Fibroblast of skin of right biceps (primary cell): Measurements from ENCODE around the gene LCE1D.
A peak's percentile ranks its signal among the peaks of the same experiment; 100 is the strongest.

Experiments
- DNase-seq: peaks from one replicate; pipeline ENCODE4 v3.0.0-alpha.2; 2013

The LCE1D gene, protein sequence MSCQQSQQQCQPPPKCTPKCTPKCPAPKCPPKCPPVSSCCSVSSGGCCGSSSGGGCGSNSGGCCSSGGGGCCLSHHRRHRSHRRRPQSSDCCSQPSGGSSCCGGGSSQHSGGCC

DNA sequence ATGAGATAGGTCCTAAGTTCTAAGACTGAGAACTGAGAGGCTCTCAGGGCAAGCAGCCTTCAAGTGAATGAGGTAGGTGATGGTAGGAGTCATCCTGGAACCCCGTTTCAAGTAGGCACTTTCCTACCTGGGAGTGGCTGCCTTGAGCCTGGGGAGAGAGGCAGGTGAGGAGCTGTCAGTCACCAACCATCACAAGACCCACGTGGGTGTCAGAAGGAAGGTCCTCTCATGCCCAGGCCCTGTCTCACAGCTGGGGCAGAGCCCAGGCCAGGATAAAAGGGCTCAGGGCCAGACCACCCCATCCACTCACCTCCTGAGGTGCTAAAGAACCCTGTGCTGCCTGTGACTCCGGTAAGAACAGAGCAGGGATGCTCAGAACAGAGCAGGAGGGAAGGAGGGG is at the start of gene LCE1D:
TSS of gene LCE1D (plus strand) at position 301 of the 400 bp plus-strand sequence. CDS start 1,074 bp downstream, outside the sequence.
- no peak for DNase-seq

DNA sequence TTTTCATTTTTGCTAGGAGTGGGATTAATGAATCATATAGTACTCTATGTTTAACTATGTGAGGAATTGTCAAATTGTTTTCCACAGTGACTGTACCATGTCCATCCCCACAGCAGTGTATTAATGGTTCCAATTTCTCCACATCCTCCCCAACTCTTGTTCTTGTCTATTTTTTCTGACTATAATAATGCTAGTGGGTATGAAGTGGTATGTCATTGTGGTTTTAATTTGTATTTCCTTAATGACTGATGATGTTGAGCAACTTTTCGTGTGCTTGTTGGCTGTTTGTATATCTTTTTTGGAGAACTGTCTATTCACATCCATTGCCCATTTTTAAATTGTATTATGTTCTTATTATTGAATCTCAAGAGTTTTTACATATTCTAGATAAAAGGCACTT is 48.7 kb upstream of the LCE1D start:
- DNase-seq = peak; percentile 15

DNA sequence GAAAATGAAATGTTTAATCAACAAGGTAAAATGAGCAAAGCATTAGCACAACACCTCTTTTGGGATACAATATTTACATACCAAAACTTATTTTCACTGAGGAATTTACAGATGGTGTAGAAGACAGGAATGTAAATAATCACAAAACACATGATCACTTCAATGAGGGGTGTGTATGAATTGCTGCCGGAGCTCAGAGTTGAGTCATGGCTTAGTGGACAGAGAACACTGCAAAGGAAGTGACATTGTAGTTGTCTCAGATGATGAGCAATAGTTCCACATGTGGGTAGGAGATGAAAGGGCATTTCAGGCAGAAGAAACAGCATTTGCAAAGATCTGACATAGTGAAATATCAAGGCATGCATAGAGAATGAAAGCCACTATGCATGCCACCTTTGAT is 44.3 kb upstream of the LCE1D start:
- DNase-seq = peak; percentile 58

DNA sequence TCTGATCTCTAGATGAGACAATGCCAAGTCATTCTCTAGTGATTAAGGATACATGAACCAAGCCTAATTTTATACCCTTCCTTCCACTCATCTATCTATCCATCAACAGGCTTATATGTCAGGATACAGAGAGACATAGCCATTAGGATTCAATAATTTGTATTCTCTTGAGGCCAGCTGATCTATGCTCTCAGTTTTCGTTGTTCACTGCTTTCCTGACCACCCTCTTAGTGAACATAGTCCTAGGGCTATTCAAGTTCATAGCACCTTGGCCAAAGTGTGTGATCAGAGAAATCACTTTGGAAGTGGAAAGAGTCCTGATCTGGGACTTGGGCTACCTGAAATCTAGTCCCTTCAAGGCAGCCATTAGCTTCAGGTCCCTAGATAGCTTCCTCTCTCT is 42.9 kb upstream of the LCE1D start:
- no peak for DNase-seq

DNA sequence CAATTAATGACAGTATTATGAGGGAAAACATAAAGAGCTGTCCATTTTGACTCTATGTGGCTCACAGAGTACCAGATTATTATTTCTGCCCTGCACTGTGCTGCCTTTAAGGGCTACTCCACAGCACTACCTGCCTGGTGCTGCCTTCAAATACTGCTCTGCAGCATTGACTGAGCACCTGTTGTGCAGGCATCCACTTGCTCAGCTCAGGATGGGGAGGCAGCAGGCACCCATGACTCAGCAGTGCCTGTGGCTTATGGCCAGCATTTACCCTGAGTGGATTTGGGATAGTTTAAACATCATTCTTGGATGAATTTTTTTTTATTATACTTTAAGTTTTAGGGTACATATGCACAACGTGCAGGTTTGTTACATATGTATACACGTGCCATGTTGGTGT is 39.6 kb upstream of the LCE1D start:
- no peak for DNase-seq

DNA sequence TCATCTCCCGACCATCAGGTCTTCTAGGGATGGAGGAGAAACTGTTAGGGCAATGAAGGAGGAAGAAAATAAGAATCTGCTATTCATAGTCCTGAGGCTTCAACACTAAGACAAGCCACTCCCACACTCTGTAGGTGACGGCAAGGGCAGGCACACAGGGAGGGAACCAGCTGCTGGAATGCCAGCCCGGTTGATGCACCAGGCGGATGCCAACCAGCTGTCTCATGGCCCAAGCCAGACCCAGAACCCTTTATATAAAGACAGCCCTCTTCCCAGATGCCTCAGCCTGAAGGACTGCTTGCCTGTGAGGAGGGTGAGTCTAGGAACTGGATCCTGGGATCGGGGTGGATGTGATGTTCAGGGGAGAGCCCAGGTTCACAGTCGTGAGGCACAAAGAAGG is 38.8 kb upstream of the LCE1D start, which contains the start of gene KPRP:
TSS of gene KPRP (plus strand) at position 279 of the 400 bp plus-strand sequence. CDS start 1,564 bp downstream, outside the sequence.
- DNase-seq = no peak

DNA sequence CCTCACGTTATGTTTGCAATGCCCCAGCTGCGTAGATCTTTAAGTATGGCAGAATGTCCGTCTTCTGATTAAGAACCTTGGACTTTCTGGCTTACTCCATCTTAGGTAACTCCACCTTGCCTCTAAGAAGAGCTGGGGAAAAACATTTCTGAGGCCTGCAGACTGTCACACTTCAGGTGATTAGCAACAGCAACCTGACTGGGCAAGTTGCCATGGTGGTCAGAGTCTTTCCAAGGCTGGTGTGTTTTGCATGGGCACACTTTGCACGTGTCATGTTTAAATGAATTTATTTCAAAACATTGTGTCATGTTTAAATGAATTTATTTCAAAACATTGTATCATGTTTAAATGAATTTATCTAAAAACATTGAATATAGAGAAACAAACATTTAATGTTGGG is 37.9 kb upstream of the LCE1D start:
- no peak for DNase-seq

DNA sequence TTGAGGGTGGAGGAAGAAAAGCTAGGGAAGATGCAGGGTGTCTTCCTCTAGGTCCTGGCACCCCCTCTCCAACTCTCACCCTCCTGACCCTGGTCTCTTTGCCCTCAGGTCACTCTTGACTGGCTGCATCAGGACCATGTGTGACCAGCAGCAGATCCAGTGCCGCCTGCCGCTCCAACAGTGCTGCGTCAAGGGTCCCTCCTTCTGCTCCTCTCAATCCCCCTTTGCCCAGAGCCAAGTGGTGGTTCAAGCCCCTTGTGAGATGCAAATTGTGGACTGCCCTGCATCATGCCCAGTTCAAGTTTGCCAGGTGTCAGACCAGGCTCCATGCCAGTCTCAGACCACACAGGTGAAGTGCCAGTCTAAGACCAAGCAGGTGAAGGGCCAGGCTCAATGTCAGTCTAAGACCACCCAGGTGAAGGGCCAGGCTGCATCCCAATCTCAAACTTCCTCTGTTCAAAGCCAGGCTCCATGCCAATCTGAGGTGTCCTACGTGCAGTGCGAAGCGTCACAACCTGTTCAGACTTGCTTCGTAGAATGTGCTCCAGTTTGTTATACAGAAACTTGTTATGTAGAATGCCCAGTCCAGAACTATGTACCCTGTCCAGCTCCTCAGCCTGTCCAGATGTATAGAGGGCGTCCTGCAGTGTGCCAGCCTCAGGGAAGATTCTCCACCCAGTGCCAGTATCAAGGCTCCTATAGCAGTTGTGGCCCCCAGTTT is 36.9 kb upstream of the LCE1D start:
- DNase-seq = no peak

DNA sequence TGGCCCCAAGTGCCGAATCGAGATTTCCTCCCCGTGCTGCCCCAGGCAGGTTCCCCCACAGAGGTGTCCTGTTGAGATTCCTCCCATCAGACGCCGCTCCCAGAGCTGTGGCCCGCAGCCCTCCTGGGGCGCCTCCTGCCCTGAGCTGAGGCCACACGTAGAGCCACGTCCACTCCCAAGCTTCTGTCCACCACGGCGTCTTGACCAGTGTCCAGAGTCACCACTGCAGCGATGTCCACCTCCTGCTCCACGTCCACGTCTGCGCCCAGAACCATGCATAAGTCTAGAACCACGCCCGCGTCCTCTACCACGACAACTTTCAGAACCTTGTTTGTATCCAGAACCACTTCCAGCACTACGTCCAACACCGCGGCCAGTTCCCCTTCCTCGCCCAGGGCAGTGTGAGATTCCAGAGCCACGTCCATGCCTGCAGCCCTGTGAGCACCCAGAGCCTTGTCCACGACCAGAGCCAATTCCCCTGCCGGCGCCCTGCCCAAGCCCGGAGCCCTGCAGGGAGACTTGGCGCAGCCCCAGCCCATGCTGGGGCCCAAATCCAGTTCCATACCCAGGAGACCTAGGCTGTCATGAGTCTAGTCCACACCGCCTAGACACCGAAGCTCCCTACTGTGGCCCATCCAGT is 35.9 kb upstream of the LCE1D start:
- DNase-seq = no peak

DNA sequence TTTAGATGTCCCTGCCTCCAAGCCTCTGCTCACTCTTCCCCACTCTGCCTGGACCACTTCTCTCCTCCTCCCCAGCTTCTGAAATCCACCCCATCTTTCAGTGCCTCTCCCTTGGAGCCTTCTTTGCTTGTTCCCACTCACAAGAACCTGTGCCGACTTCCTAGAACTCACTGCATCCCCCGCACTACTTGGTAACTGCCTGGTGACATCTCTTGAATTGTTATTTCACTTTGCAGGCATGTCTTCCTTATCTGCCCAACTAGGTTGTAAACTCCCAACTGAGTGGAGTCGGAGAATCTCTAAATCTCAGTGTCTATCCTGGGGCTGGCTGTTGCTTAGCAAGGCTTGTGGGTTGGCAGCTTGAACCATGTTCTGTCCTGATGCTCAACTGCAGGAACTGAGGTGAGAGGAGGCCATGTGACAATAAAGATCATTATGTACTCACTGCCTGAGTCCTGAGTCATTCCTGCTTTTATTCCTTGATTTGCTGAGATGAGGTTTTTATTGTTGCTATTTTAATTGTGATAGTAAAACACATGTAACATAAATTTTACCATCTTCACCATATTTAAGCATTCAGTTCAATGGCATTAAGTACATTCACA is 34.8 kb upstream of the LCE1D start:
- DNase-seq = no peak

DNA sequence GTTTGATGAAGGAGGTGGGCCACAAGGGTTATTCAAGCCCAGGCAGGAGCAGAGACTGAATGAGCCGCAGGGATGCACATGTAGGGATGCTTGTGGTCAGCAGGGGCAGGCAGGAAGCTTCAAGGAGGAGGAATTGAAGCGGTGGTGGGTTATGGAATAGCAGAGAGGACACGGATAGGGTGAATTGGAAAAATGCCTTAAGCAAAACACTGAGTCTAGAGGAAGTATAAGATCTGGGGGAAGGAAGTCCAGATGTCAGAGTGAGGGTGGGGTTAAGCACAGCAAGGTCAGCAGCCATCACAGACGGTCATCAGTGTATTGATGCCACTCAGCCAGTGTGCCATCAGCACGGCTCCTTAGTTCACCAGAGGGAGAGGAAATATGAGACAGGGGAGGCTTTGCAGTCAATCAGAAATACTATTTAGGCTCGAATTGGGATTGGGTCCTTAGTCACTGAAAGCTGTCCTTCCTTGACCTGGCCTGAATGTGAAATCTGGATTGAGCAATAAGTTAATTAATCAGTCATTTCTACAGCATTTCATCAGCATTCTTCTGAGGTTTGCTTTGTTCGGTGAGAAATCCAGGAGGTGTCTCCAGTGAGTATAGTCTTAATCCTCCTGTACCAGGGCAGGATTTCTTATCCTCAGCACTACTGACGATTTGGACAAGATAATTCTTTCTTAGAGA is 27.5 kb upstream of the LCE1D start:
- DNase-seq = no peak

DNA sequence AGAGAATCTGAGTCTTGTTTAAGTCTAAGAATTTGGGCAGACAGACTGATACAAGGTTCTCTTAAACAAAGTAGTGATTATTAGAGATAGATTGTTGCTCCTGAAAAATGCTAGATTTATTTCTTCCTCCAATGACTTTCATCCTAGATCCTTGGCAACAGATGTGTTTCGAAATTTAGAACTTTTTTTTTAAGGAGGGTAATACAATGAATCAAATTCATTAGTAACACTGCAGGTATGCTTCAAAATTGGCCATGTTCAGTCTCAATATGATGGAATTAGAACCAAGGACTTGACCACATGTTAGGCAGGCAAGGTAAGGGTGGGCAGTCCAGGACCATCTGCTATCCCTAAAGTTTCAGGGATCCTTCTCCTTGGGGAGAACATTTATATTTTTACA is 26.1 kb upstream of the LCE1D start:
- no peak for DNase-seq

DNA sequence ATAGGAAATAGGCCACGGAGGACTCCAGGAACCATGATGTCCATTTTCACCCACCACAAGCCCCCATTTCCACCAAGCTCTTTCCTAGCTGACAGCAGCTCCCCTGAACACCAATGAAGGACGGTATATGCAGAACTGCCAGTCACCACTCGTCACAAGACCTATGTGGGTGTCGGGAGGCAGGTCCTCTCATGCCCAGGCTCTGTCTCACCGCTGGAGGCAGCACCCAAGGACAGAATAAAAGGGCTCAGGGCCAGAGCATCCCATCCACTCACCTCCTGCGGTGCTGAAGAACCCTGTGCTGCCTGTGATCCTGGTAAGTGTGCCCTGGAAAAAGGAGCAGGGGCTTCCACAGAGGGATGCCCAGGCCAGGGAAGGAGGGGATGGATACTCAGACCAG is 21.6 kb upstream of the LCE1D start, which contains the start of gene LCE1F:
TSS of gene LCE1F (plus strand) at position 266 of the 400 bp plus-strand sequence. CDS start 1,232 bp downstream, outside the sequence.
- DNase-seq = no peak

DNA sequence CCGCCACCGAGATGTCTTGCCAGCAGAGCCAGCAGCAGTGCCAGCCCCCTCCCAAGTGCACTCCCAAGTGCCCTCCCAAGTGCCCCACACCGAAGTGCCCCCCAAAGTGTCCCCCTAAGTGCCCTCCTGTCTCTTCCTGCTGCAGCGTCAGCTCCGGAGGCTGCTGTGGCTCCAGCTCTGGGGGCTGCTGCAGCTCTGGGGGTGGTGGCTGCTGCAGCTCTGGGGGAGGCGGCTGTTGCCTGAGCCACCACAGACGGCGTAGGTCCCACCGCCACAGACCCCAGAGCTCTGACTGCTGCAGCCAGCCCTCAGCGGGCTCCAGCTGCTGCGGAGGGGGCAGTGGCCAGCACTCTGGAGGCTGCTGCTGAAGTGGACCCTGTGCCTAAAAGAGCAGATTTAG is 20.2 kb upstream of the LCE1D start:
- no peak for DNase-seq

DNA sequence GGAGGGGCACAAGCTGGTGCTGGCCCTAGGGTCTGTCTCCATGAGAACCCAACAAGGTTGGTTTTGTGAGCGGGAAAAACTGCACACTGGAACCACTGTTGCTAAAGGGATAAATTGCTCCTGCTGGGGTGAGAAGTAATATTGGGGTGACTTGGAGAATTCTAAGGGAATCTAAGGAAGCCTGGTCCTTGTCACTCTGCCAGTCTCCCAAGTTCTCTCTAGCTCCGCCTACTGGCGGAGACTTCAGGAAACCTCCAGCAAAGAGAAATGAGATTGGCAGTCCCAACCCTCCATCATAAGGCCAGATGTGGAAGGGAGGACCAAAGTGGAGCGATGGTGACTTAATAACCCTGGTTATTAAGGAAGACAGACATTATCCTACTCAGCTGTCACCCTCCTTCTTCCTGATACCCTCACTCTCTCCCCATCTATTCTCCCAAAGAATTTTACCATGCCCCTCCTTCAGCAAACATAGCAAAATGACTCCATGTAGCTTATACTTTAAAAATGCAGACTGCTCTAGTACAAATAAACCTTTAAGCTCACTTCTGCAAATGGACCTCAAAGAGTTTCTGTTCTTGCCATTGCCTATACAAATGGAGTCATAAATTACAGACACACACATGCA is 18.9 kb upstream of the LCE1D start:
- DNase-seq = no peak

DNA sequence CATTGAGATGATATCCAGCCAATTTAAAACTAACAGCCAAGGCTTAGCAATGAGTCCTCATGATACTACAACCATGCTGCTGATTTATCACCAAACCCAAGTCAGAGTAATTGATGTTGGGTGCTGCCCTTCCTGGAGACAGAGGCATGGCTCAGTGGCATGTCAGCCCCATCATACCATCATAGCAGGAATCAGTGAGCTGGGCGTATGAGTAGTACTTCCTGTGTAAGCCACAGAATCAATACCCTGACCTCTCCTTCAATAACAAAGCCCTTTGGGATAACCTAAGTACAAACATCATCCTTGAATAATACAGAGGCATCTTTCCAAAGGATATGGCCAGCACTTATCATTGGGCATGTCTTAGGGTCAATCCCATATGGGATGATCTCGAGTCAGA is 13.4 kb upstream of the LCE1D start:
- DNase-seq = no peak

DNA sequence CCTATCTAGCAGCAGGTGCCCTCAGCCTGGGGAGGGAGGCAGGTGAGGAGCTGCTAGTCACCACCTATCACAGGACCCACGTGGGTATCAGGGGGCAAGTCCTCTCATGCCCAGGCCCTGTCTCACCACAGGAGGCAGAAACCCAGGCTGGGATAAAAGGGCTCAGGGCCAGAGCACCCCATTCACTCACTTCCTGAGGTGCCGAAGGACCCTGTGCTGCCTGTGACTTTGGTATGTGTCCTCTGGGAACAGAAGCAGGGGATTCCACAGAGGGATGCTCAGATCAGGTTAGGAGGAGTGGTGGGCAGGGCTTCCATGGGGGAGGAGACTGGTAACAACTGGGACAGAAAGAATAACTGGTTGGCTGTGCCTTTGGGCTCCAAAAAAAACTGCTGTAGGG is 10.4 kb upstream of the LCE1D start, which contains the start of gene LCE1E:
TSS of gene LCE1E (plus strand) at position 181 of the 400 bp plus-strand sequence. CDS start 1,043 bp downstream, outside the sequence.
- DNase-seq = no peak

DNA sequence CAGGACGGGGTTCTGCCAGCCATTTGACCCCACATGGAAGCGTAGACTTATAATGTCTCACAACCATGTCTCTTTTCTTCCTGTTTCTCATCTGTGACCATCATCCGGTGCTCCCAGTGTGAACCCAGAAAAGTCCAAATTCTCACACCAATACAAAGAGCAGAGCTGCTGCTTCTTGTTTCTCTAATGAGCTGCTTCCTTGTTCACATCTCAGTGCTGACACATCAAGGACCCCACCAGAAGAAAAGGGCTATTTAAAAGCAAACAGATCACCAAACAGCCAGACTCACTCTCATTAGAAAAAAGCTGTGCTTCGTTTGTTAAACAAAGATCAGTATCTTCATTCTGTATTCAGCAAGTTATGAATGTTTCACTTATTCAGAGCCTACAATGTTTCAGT is 835 bp upstream of the LCE1D start:
- no peak for DNase-seq

DNA sequence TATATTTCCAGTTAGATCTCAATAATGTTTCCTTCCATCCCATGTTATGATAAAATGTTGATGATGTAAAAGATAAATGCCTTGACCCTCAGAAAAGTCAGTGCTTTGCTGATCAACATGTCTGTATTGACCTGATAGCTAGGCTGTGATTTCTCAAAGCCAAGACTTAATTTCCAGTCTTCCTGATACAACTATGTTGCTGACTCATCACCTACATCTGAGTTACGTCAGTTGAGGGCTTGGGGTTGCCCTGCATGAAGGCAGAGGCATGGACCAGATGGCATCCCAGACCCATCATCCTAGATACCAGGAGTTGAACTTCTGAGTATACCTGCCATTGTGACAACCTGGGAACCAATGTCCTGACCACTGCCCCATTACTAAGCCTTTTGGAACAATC is 4.8 kb downstream of the LCE1D start:
- DNase-seq = no peak

DNA sequence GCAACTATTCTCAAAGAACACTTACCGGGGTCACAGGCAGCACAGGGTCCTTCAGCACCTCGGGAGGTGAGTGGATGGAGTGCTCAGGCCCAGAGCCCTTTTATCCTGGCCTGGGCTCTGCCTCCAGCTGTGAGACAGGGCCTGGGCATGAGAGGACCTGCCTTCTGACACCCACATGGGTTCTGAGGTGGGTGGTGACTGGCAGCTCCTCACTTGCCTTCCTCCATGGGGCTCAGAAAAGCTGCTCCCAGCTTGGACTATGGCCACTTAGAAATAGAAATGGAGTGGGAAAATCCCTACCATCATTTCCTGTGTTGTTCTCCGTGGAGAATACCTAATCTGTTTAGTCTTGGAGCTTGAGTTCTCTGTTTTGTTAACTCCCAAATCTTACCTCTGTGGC is 10.1 kb downstream of the LCE1D start, which contains the start of gene LCE1C:
TSS of gene LCE1C (minus strand) at position 76 of the 400 bp plus-strand sequence. CDS start 1,173 bp downstream, outside the sequence.
- DNase-seq = no peak

DNA sequence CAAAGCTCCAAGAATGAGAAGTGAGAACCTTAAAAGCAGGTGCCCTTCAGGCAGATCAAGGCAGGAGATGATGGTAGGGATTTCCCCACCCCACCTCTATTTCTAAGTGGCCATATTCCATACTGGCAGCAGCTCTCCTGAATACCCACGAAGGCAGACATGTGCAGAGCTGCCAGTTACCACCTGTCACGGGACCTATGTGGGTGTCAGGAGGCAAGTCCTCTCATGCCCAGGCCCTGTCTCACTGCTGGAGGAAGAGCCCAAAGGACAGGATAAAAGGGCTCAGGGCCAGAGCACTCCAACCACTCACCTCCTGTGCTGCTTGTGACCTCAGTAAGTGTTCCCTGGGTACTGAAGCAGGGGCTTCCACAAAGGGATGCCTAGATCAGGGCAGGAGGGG is 14.5 kb downstream of the LCE1D start:
- no peak for DNase-seq

DNA sequence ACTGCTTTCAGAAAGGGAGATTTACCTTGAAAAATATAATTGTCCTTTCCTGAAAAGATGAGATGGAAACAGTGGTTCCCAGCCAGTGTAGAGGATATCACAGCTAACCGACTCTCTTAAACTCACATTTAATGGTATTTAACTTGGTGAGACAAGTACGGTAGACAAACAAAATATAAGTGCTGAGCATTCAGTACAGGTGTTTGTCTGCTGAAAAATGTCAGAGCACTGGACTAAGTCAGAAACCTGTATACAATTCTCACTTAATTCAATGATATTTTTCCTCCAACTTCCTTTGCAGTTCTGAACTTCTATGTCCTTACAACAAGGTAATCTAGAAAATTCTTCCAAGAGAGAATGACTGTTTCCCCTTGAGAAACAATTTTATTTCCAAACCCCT is 15.2 kb downstream of the LCE1D start, which contains the start of gene LCE1B:
TSS of gene LCE1B (plus strand) at position 301 of the 400 bp plus-strand sequence. CDS start 476 bp downstream, outside the sequence.
- DNase-seq = no peak
